Measurements from ENCODE around the gene TXNL1.

GRCh38 chr18:56661360-56662062 lies 23.1 kb upstream of the TXNL1 start:
- TF ChIP-seq EZH2 (IDR thresholded peaks at IDR 0.05; ENCODE audit: insufficient read depth, poor library complexity, severe bottlenecking) (no peak), EZH2phosphoT487 (IDR thresholded peaks at IDR 0.05; ENCODE audit: insufficient read depth, low read depth) (no peak)
